Lower leg skin (tissue), 4 donors: Measurements from ENCODE around the gene CAMLG. TPM values are rescaled to one million over a fixed set of nuclear protein-coding genes. Genes with fewer than 3 reads are reported as not detected.

ENCODE experiments used
- total RNA-seq, 4 donors: library from RNA; depleted of rRNA; stranded (reverse); fragments of >200 nt; gene quantifications; one replicate each; pipeline ENCODE4 v1.1.0, GENCODE V29; 2016

CAMLG gene
- total RNA-seq, 4 donors from 2014 or later: 29.4 to 44.4 (median 37.4) TPM

Other genes with a start within 250 kb of the CAMLG start
- gene JADE2, start 212.9 kb upstream of the CAMLG start, total RNA-seq: 10 to 100 TPM; 35.5 to 68.1 (median 59.0) TPM
- gene SAR1B, start 105.7 kb upstream of the CAMLG start, total RNA-seq: 10 to 100 TPM; 33.0 to 42.4 (median 40.7) TPM
- gene SEC24A, start 89.8 kb upstream of the CAMLG start, total RNA-seq: 10 to 100 TPM; 11.1 to 19.0 (median 13.5) TPM
- 10 to 100 TPM; 23.5 to 63.2 (median 30.1) TPM for gene DDX46, start 20.2 kb downstream of the CAMLG start, total RNA-seq
- gene C5orf24, start 107.4 kb downstream of the CAMLG start, total RNA-seq: 10 to 100 TPM; 21.5 to 31.2 (median 25.9) TPM
- 10 to 100 TPM; 32.4 to 71.7 (median 49.7) TPM for gene TXNDC15, start 135.8 kb downstream of the CAMLG start, total RNA-seq
- gene PCBD2, start 166.6 kb downstream of the CAMLG start, total RNA-seq: 10 to 100 TPM in 1 of 4 donors, 1 to 10 TPM in 3; 2.3 to 10.6 (median 5.5) TPM
- gene CATSPER3, start 229.4 kb downstream of the CAMLG start, total RNA-seq: under 1 TPM in 2 of 4 donors, not detected in 2; 0.23 to 0.59 TPM